ENCODE results near the gene BMP8B.

DNA sequence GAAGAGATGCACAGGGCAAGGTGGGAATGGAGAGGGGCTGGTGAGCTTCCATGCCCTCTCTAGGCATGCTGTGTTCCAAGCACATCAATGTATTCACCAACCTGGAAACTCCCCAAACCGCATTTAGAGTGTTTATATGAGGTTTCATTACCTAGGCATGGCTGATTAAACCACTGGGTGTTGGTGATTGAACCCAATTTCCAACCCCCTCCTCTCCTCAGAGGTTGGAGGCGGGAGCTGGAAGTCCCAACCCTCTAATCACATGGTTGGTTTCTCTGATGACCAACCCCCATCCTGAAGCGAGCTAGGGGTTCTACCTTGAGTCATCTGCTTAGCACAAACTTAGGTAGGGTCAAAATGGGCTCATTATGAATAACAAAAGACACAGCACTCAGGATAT, 52.9 kb downstream of the BMP8B start:
- no peak for TF ChIP-seq CREB1 (IDR thresholded peaks at IDR 0.05; ENCODE audit: low read depth)
- no peak for TF ChIP-seq NFIC (IDR thresholded peaks at IDR 0.05)
- no peak for TF ChIP-seq YY1 (IDR thresholded peaks at IDR 0.05; ENCODE audit: low read depth)
- no peak for TF ChIP-seq TCF12 (IDR thresholded peaks at IDR 0.05; ENCODE audit: low read depth)
- TF ChIP-seq USF1 (IDR thresholded peaks at IDR 0.05), result no peak
- TF ChIP-seq ZBTB7A (IDR thresholded peaks at IDR 0.05; ENCODE audit: low read depth), result no peak
- TF ChIP-seq EP300 (IDR thresholded peaks at IDR 0.05; ENCODE audit: borderline replicate concordance), result no peak
- no peak for TF ChIP-seq REST (IDR thresholded peaks at IDR 0.05; ENCODE audit: low read depth)
- no peak for TF ChIP-seq EGR1 (IDR thresholded peaks at IDR 0.05)
- TF ChIP-seq, protein P1, sequence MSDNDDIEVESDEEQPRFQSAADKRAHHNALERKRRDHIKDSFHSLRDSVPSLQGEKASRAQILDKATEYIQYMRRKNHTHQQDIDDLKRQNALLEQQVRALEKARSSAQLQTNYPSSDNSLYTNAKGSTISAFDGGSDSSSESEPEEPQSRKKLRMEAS (IDR thresholded peaks at IDR 0.05), result no peak
- TF ChIP-seq RAD21 (IDR thresholded peaks at IDR 0.05; ENCODE audit: low read depth), result no peak
- no peak for TF ChIP-seq TEAD4 (IDR thresholded peaks at IDR 0.05)
